Measurements from ENCODE around the gene KLHDC3.
A peak's percentile ranks its signal among the peaks of the same experiment; 100 is the strongest.

DNA sequence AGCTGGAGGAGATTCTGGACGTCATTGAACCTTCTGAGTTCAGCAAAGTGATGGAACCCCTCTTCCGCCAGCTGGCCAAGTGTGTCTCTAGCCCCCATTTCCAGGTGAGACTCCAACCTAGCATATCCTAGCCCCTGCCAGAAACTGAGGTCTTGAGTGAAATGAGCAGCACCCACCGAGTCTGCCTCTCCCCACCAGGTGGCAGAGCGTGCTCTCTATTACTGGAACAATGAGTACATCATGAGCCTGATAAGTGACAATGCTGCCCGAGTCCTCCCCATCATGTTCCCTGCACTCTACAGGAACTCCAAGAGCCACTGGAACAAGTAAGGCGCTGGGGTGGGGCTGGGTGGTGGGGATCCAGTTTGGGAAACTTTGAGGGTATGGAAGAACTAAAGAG is 4.9 kb upstream of the KLHDC3 start:
- TF ChIP-seq, protein P1, sequence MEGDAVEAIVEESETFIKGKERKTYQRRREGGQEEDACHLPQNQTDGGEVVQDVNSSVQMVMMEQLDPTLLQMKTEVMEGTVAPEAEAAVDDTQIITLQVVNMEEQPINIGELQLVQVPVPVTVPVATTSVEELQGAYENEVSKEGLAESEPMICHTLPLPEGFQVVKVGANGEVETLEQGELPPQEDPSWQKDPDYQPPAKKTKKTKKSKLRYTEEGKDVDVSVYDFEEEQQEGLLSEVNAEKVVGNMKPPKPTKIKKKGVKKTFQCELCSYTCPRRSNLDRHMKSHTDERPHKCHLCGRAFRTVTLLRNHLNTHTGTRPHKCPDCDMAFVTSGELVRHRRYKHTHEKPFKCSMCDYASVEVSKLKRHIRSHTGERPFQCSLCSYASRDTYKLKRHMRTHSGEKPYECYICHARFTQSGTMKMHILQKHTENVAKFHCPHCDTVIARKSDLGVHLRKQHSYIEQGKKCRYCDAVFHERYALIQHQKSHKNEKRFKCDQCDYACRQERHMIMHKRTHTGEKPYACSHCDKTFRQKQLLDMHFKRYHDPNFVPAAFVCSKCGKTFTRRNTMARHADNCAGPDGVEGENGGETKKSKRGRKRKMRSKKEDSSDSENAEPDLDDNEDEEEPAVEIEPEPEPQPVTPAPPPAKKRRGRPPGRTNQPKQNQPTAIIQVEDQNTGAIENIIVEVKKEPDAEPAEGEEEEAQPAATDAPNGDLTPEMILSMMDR (IDR thresholded peaks at IDR 0.05; ENCODE audit: insufficient read depth, low read depth, low read length): peak; percentile 35
- no peak for TF ChIP-seq EZH2 (IDR thresholded peaks at IDR 0.05; ENCODE audit: insufficient read depth, low read length)

Data from astrocyte (in vitro differentiated cells and primary cell).